ENCODE results near the gene LAMC3. TPM values are rescaled to one million over a fixed set of nuclear protein-coding genes. Genes with fewer than 3 reads are reported as not detected.

The LAMC3 gene
- polyA plus RNA-seq, 1 donor from 2014 or later: 0.04 TPM

DNA sequence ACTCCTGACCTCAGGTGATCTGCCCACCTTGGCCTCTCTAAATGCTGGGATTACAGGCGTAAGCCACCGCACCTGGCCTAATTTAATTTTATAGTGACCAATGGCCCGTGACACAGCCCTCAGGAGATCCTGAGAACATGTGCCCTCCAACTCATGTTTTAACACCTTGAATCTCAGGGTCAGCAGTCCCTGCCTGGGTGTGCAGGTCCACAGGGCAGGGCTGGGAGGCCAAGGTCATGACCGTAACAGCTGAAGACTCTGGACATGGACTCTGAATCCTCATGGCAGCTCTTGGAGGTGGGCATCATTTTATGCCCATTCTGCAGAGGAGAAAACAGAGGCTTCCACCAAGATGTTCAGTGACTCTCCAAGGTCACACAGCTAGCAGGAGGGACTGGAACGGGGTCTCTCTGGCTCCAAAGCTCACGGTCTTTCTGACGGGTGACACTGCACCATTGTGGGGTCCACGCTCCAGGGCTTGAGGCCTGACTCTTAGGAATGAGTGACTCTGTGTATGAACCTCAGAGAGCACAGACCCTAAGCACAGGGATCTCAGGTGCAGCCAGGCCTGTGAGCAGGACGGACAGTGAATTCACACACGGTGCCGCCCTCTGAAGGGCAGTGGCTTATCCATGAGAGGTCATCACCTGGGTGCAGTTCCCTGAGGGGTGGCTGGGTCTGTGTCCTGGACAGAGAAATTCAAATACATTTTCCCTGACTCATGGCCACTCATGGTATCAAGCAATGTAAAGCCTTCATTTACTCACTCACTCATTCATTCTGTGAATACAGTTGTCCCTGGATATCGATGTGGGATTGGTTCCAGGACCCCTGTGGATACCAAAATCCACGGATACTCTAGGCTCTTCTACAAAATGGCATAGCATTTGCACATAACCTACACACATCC, 32.8 kb upstream of the LAMC3 start:
- H3K79me2 ChIP-seq (replicated peaks; ENCODE audit: insufficient read depth, low read length): no peaks in the 10 kb centered on the region
- no peaks in the 10 kb centered on the region for H3K9me2 ChIP-seq (ENCODE audit: insufficient read depth, low read length)
- H3K9me3 ChIP-seq (ENCODE audit: low read length): no peaks in the 10 kb centered on the region
- no peak overlapping the region for H3K27ac ChIP-seq (ENCODE audit: low read length)
- H3K27me3 ChIP-seq (ENCODE audit: insufficient read depth, low read depth, low read length): no peaks in the 10 kb centered on the region
- no peaks in the 10 kb centered on the region for H4K20me1 ChIP-seq (ENCODE audit: insufficient read depth)
- H3K36me3 ChIP-seq (ENCODE audit: insufficient read depth, low read length): no peaks in the 10 kb centered on the region
- H3K9ac ChIP-seq (ENCODE audit: low read length): no peak overlapping the region
- H3F3A ChIP-seq (ENCODE audit: insufficient read depth, low read length, poor library complexity, severe bottlenecking): no peaks in the 10 kb centered on the region
- H2AFZ ChIP-seq (ENCODE audit: low read depth, low read length): no peak overlapping the region
- H3K4me3 ChIP-seq (ENCODE audit: low read length): no peak overlapping the region
- TF ChIP-seq, protein P1, sequence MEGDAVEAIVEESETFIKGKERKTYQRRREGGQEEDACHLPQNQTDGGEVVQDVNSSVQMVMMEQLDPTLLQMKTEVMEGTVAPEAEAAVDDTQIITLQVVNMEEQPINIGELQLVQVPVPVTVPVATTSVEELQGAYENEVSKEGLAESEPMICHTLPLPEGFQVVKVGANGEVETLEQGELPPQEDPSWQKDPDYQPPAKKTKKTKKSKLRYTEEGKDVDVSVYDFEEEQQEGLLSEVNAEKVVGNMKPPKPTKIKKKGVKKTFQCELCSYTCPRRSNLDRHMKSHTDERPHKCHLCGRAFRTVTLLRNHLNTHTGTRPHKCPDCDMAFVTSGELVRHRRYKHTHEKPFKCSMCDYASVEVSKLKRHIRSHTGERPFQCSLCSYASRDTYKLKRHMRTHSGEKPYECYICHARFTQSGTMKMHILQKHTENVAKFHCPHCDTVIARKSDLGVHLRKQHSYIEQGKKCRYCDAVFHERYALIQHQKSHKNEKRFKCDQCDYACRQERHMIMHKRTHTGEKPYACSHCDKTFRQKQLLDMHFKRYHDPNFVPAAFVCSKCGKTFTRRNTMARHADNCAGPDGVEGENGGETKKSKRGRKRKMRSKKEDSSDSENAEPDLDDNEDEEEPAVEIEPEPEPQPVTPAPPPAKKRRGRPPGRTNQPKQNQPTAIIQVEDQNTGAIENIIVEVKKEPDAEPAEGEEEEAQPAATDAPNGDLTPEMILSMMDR (IDR thresholded peaks at IDR 0.05; ENCODE audit: poor library complexity, severe bottlenecking): no peak
- TF ChIP-seq TAF1 (IDR thresholded peaks at IDR 0.05; ENCODE audit: low read depth): no peak
- no peak for TF ChIP-seq REST (IDR thresholded peaks at IDR 0.05; ENCODE audit: borderline replicate concordance)
- TF ChIP-seq EZH2 (IDR thresholded peaks at IDR 0.05; ENCODE audit: borderline replicate concordance, insufficient read depth, low read length, poor library complexity, severe bottlenecking): no peak
- no peak for TF ChIP-seq MXI1 (conservative IDR thresholded peaks at IDR 0.05; ENCODE audit: poor library complexity, severe bottlenecking)
- no peak for TF ChIP-seq SMC3 (conservative IDR thresholded peaks at IDR 0.05; ENCODE audit: poor library complexity)
- no peak overlapping the region for H3K4me2 ChIP-seq (ENCODE audit: low read length)

GRCh38 chr9:130977811-130978221, 31.2 kb upstream of the LAMC3 start:
- H2AFZ ChIP-seq (ENCODE audit: low read depth, low read length): no peak overlapping the region
- H3K27ac ChIP-seq (ENCODE audit: low read length): no peak overlapping the region
- no peaks in the 10 kb centered on the region for H3F3A ChIP-seq (ENCODE audit: insufficient read depth, low read length, poor library complexity, severe bottlenecking)
- H3K9me3 ChIP-seq (ENCODE audit: low read length): no peaks in the 10 kb centered on the region
- no peaks in the 10 kb centered on the region for H3K9me2 ChIP-seq (ENCODE audit: insufficient read depth, low read length)
- H3K79me2 ChIP-seq (replicated peaks; ENCODE audit: insufficient read depth, low read length): no peaks in the 10 kb centered on the region
- H3K4me2 ChIP-seq (ENCODE audit: low read length): no peak overlapping the region
- TF ChIP-seq EZH2 (IDR thresholded peaks at IDR 0.05; ENCODE audit: borderline replicate concordance, insufficient read depth, low read length, poor library complexity, severe bottlenecking): no peak
- TF ChIP-seq SMC3 (conservative IDR thresholded peaks at IDR 0.05; ENCODE audit: poor library complexity): no peak
- TF ChIP-seq EP300 (conservative IDR thresholded peaks at IDR 0.05; ENCODE audit: poor library complexity, severe bottlenecking): no peak
- no peak for TF ChIP-seq POLR2AphosphoS5 (IDR thresholded peaks at IDR 0.05)
- TF ChIP-seq TAF1 (IDR thresholded peaks at IDR 0.05; ENCODE audit: low read depth): no peak
- no peak for TF ChIP-seq MXI1 (conservative IDR thresholded peaks at IDR 0.05; ENCODE audit: poor library complexity, severe bottlenecking)
- no peak overlapping the region for H3K4me3 ChIP-seq (ENCODE audit: low read length)
- H3K27me3 ChIP-seq (ENCODE audit: insufficient read depth, low read depth, low read length): no peaks in the 10 kb centered on the region
- no peak overlapping the region for H3K9ac ChIP-seq (ENCODE audit: low read length)
- H3K36me3 ChIP-seq (ENCODE audit: insufficient read depth, low read length): no peaks in the 10 kb centered on the region
- H4K20me1 ChIP-seq (ENCODE audit: insufficient read depth): no peaks in the 10 kb centered on the region

Measured in neural cell (in vitro differentiated cells).